ENCODE results near the gene CAV3.

Gene CAV3

GRCh38 chr3:8762607-8763377, 29.2 kb downstream of the CAV3 start:
- no peak for DNase-seq

- no peak for DNase-seq
These were observed 30.9 kb downstream of the CAV3 start for GRCh38 chr3:8764528-8764927.

- DNase-seq: no peak
These were observed 31.9 kb downstream of the CAV3 start for GRCh38 chr3:8765528-8765927.

GRCh38 chr3:8766148-8766547, 32.5 kb downstream of the CAV3 start:
- DNase-seq: no peak

- no peak for DNase-seq
These were observed 33.7 kb downstream of the CAV3 start for GRCh38 chr3:8767256-8767666.

- peak; percentile 27 for DNase-seq
These were observed 34.2 kb downstream of the CAV3 start for GRCh38 chr3:8767667-8768363.

- DNase-seq: peak; percentile 24
These were observed 34.9 kb downstream of the CAV3 start for GRCh38 chr3:8768364-8769087.

- DNase-seq: peak; percentile 84
These were observed 35.7 kb downstream of the CAV3 start, which contains the start of gene OXTR for GRCh38 chr3:8769088-8769822. Gene OXTR (minus strand): TSS chr3:8769613. CDS start chr3:8768187, 1,426 bp downstream.

- no peak for DNase-seq
These were observed 40.4 kb downstream of the CAV3 start for GRCh38 chr3:8773941-8774542.

GRCh38 chr3:8775181-8775580, 41.6 kb downstream of the CAV3 start:
- no peak for DNase-seq

GRCh38 chr3:8775602-8776001, 42.0 kb downstream of the CAV3 start:
- DNase-seq: no peak

- peak; percentile 77 for DNase-seq
These were observed 42.8 kb downstream of the CAV3 start for GRCh38 chr3:8776406-8776805.

- no peak for DNase-seq
These were observed 43.8 kb downstream of the CAV3 start for GRCh38 chr3:8777201-8777977.

- no peak for DNase-seq
These were observed 44.3 kb downstream of the CAV3 start for GRCh38 chr3:8777978-8778267.

GRCh38 chr3:8778475-8778874, 44.9 kb downstream of the CAV3 start:
- DNase-seq: no peak

GRCh38 chr3:8780279-8780678, 46.7 kb downstream of the CAV3 start:
- no peak for DNase-seq

- DNase-seq: peak; percentile 21
These were observed 51.3 kb downstream of the CAV3 start for GRCh38 chr3:8784676-8785435.

GRCh38 chr3:8790529-8790928, 56.9 kb downstream of the CAV3 start:
- DNase-seq: no peak

GRCh38 chr3:8793242-8793641, 59.6 kb downstream of the CAV3 start:
- peak; percentile 52 for DNase-seq

- DNase-seq: no peak
These were observed 60.6 kb downstream of the CAV3 start for GRCh38 chr3:8794247-8794646.
